GM20000 (cell line): ENCODE data around the gene GAMT.
"Not testable (repeated sequence)": the region's sequence is repeated elsewhere in the genome, so short reads cannot be mapped to it uniquely, and the experiment has no call there.

Experiments used
- DNase-seq: peaks from one replicate; pipeline ENCODE4 v3.0.0; 2012; ENCODE audit warnings: low spot score
- TF ChIP-seq, protein P1 (sequence below): IDR thresholded peaks from 2 replicates; pipeline ENCODE4 v1.5.1; 2012; ENCODE audit warnings: mild to moderate bottlenecking, control low read depth; ENCODE audit errors: extremely low read depth, missing control alignments

GAMT gene

DNA sequence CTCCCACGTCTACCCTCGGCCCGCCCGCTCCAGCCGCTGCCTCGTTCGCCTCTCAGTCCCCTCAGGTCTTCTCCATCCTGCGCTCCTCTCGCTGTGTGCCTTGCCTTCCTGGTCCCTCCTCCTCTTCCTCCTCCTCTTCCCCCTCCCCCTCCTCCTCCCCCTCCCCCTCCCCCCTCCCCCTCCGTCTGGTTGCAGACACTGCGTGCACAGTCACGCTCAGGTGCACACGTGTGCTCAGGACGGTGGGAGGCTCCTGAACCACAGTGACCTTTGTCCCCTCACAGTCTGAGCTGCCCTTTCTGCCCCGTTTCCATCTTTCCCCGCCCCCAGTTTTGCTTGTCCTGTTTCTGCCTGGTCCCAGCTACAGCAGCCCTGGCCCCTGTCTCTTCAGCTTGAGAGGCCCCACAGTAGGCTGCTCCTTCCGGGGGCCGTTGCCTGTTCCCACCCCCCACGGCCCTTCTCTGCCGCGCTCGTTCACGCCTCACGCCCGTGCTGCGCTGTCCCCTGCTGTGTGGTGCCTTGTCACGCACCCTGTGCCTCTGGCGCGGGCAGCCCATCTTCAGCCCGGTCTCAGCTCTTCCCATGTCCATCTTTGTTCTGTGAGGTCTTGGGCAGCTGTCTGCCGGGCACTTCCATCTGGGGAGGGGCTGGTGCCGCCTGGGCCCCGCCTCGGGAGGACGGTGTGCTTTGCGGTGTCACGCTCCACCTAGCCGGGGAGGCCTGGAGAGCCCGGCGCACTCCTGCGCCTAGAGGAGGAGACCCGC, 23.0 kb upstream of the GAMT start:
- DNase-seq, result no peak
- TF ChIP-seq, protein P1, sequence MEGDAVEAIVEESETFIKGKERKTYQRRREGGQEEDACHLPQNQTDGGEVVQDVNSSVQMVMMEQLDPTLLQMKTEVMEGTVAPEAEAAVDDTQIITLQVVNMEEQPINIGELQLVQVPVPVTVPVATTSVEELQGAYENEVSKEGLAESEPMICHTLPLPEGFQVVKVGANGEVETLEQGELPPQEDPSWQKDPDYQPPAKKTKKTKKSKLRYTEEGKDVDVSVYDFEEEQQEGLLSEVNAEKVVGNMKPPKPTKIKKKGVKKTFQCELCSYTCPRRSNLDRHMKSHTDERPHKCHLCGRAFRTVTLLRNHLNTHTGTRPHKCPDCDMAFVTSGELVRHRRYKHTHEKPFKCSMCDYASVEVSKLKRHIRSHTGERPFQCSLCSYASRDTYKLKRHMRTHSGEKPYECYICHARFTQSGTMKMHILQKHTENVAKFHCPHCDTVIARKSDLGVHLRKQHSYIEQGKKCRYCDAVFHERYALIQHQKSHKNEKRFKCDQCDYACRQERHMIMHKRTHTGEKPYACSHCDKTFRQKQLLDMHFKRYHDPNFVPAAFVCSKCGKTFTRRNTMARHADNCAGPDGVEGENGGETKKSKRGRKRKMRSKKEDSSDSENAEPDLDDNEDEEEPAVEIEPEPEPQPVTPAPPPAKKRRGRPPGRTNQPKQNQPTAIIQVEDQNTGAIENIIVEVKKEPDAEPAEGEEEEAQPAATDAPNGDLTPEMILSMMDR, result no peak

DNA sequence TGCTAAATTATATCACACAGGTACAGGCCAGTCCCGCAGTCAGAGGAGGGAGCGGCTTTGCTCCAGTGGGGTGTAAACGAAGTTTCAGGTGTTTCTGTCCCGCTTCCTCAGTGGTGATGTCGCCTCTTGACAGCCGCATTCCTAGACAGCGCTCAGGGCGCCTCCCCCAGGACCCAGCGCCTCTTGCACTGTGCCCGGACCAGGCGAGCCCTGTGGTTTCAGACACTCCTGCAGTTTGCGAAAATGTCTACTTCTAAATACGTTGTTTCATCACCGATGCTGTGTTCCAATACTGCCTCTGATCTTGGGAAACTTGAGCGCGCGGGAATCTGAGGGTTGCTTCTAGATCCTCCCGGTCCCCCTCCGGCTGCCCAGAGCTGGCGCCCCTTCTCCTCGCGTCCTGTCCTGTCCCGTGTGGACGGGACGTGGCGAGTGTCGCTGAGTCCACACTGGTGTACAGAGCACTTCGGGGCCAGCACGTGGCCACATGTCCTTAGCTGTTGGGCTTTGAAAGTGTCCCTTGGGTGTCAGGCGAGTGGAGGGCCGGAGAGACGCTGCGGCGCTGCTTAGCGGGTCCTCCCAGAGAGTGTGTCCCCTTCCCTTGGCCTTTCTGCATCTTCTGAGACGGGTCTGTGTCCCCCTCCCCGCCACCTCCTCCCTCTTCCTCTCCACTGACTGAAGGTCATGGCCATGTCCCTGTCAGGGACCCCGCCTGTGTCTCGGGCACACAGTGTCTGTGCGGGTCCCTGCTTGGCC, 22.3 kb upstream of the GAMT start:
- TF ChIP-seq, protein P1, result no peak
- DNase-seq, result no peak

DNA sequence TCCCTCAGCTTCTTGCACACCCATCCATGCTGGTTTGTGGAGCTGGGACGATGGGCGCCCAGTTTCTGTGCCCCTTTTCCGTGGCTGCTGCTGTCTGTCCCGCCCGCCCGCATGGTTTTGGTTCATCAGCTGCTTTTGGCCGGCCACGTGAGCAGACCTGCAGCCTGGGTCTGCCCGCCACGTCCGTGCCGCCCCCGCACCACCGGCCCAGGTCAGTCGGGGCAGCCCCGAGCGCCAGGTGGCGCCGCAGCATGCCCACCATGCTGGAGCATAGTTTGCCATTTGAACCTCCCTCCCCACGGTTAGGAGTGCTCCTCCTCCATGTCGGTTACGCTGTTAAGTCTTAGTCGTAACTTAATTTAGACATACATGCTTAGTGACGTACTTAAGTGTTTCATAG, 21.6 kb upstream of the GAMT start:
- TF ChIP-seq, protein P1, result no peak
- DNase-seq, result no peak

DNA sequence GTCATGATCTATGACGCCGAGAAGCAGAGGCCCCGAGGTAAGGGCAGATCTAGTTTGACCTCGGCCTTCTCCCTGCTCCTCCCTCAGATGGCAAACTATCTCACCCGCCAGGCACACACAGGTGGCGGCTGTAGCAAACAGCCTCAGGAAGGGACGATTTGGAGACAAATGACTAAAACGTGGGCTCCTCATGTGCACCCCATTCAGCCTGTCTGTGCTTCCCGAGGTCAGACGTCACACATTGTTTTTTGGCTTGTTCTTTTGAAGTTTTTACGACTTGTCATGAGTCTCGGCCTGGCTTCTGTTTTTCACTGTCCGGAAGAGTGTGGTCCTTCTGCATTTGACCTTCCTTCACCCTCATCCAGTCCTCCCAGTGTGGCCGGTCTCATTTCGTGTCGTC, 21.0 kb upstream of the GAMT start:
- TF ChIP-seq, protein P1, result no peak

DNA sequence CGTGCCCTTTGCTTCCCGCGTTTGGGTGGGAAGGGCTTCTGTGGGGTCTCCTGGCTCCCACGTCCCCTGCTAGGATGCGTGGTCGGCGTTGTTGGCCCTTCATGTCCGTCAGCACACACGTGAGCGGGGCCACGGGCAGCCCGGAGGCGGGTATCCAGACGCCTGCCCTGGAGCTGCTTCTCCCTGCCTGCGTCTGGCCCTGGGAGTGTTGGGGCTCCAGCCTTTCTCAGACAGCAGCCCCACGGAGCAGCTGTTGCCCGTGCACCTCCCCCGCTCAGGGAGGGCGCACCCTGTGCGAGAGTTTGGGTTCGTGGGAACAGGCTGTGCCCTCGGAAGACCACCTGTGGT, 20.6 kb upstream of the GAMT start:
- TF ChIP-seq, protein P1, result no peak
- no peak for DNase-seq

More for the DNA sequence above, 21.0 kb upstream of the GAMT start:
- no peak for DNase-seq

DNA sequence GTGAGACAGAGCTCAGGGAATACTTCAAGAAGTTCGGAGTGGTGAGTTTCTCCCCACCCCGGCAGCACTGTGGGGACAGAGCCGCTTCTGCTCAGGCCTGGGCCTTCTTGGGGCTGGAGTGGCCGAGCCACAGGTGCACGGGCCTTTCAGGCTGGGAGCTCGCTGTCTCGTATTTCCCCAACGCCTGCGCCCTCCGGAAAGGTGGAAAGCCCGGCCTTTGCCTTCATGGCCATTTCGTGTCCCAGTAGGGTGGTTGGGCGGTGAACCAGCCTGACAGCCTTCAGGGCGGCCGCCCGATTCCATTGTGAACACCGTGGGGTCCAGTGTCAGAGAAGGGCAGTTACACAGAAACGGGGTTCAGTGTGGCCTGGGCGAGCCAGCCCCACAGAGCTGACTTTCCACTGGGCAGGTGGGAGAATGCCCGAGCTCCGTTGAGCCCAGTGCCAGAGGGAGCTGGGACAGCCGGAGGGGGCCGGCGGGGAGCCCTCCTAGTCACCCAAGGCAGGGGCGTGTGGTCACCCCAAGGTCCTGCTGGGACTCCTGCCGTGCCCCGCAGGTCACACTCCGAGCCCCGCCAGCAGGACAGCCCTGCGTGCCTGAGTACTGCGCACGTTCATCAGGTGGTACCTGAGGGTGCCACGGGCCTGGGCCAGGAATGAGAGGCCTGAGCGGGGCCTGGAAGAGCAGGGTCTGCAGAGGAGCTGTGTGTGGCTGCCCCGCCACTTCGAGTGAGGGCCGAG, 20.0 kb upstream of the GAMT start:
- TF ChIP-seq, protein P1, result no peak
- DNase-seq, result no peak

DNA sequence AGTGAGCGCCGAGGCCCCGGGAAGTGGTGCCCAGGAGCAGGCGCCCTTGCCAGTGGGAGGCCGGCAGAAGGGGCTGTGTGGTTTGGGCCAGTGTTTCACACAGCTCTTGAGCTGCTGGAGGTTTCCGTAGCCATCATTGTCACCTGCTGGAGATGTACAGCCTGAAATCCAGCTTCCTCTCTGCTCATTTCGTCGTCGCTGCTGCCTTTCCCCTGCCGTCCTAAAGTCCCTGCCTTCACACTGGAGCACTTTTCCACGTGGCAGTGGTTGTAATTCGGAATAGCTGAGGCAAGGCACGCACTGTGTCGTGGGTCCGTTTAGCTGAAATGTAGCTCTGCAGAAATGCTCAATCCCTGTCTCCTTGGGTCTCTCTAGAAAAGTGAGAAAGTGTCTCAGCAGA, 19.2 kb upstream of the GAMT start:
- TF ChIP-seq, protein P1, result no peak
- no peak for DNase-seq

DNA sequence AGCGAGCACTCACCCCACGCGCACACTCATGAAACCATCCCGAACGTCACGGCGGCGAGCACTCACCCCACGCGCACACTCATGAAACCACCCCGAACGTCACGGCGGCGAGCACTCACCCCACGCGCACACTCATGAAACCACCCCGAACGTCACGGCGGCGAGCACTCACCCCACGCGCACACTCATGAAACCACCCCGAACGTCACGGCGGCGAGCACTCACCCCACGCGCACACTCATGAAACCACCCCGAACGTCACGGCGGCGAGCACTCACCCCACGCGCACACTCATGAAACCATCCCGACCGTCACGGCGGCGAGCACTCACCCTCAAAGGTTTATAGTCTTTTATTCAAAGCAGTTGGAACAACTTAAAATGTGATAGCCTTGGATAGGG, 18.7 kb upstream of the GAMT start:
- DNase-seq, result not testable (repeated sequence)
